HG03520 (cell line): Measurements from ENCODE around the gene SAA2.
"Not testable (repeated sequence)": the region's sequence is repeated elsewhere in the genome, so short reads cannot be mapped to it uniquely, and the experiment has no call there.

Source experiments
- ATAC-seq: cut with Tn5 transposase; IDR thresholded peaks from one replicate; pipeline ENCODE4 v1.9.1; 2021; ENCODE audit warnings: mild to moderate bottlenecking, moderate library complexity; ENCODE audit not compliant: unreplicated experiment

The SAA2 gene

DNA sequence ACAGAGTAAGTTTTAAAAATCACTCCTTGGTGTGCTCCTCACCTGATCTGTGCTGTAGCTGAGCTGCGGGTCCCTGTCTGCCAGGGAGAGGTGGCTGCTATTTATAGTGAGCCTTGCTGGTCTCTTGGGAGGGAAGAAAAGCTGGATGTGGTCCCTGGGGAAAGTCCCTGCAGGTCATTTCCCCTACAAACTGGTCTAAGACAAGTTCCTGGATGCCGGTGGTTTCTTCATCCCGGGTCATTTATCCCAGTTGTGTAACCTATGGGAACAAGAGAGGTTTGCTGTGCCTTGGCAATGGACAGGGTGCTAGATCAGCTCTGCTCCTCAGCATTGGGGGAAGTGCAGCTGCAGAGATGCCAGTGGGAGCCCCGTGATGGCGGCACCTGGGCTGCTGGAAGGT is at the start of gene SAA2:
TSS of gene SAA2 (minus strand) at position 108 of the 400 bp plus-strand sequence. CDS start 657 bp downstream, outside the sequence.
- no peak for ATAC-seq

DNA sequence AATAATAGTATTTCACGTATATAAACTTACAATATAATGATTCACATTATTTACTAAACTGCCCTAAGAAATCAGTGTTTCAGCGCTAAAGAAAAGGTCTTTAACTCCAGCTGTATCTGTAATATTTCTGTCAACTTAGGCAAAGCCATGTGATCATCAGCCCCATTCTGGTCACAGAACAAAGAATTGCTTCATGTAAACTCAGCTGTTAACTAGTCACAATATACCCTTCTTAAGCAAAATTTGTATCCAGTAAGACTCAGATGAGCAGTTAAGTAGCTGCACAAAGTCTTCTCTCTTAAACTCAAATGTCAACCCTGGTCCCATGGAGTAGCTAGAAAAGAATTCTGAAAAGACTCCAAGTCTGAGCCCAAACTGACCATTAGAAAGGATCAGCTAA is 46.8 kb upstream of the SAA2 start:
- ATAC-seq, result no peak

DNA sequence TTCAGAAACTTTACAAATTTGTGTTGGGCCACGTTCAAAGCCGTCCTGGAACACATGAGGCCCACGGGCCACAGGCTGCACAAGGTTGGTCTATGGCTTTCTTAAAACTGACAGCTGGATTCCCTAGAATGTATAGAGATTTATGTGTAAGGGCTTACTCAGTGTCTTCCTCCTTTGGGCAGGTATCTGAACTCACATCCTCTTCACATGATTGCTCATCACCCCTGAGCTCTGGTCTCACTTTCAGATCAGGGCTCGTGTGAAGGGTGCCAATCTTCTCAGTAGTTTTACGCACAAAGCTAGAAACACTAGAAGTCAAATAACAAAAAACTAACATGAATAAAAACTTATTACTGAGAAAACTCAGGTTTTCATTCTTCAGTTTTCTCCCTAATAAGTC is 46.4 kb upstream of the SAA2 start:
- no peak for ATAC-seq

DNA sequence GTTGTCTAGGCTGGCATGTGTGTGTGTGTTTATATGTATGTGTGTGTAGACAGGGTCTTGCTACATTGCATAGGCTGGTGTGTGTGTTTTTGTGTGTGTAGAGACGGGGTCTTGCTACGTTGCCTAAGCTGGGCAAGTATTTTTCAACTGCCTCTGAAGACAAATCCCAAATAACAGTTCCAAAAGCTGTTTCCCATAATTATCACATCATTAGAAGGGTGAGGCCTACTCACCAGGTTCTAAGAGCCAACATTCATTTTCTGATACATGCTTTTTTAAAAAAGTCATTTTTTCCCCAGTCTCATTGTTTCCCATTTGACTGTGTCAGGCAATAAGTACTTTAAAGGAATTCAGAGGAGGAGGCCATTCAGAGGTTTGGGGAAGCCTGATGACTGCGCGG is 40.4 kb upstream of the SAA2 start:
- ATAC-seq, result no peak

DNA sequence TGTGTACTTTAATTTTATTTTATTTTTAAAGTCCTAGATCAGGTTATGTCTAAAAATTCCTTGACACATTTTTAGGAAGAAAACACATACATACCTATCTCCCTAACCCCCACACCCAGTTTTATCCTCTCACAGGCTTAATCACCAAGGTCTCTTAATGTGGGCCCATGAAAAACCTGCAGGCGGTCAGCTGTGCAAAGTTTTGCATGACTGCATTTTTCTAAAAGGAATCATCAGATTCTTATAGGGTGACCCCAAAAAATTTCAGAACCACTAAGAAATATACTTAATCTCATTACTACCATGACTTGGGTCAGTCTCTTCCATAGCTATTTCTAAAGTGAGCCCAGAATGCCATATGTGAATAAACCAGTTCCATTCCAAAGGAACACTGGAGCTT is 37.4 kb upstream of the SAA2 start:
- ATAC-seq, result no peak

DNA sequence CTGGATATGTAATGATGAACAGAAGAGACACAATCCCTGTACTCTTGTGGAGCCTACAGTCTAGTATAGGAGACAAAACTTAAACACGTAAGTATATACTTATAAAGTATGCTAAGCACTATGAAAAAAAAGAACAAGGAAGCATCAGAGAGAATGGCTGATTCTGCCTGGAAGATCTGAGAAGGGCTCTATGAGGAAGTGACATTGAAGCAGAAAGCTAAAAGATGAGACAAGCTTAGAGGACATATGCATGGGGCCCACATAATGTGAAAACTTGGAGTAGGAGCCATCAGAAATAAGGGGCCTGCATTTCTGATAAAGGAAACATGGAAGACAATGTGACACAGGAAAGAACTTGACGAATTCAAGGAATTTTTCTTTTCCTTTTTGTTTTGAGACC is 34.2 kb upstream of the SAA2 start:
- ATAC-seq, result no peak

DNA sequence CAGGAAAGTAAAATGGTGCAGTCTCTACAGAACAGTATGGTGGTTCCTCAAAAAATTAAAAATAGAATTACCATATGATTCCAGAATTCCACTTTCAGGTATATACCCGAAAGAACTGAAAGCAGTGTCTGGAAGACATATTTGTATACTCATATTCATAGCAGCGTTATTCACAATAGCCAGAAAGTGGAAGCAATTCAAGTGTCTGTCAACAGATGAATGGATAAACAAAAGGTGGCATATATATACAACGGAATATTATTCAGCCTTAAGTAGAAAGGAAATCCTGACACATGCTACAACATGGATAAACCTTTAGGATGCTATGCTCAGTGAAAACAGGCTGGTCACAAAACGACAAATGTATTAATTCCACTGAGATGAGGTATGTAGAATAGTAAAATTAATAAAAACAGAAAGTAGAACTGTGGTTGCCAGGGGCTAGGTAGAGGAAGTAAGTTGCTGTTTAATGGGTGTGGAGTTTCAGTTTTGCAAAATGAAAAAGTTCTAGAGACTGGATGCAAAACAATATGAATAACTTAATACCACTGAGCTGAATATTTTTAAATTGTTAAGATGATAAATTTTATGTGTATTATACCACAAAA is 32.1 kb upstream of the SAA2 start:
- ATAC-seq, result peak; percentile 88

DNA sequence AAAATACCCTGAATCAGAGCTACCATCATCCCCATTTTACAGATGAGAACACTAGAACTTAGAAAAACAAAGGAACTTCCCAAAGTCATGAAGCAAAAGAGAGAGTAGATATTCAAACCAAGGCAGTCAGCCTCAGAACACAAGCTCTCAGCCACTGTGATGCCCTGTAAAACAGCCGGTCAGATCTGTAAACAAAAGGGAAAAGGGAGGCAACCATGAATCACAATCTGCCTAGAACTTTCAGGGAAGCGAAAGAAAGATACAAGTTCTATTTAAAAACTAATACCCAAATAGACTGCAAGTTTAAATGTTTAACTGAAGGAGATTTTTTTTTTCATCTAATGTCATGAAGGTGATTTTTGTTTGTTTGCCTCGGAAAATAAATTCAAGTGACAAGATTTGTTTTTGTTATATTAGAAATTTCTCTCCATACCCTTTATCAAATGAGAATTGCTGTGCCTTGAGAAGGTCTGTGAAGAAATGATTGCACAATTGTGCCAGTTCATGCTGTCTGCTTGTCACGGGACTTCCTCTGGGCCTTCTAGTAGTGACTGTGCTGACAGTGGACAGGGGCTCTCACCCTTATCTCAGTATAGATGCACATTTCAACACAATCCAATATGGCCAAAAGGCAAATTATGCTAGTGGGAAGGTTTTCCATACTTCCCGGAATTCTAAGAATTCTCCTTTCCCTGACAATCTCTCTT is 29.2 kb upstream of the SAA2 start:
- ATAC-seq, result no peak

DNA sequence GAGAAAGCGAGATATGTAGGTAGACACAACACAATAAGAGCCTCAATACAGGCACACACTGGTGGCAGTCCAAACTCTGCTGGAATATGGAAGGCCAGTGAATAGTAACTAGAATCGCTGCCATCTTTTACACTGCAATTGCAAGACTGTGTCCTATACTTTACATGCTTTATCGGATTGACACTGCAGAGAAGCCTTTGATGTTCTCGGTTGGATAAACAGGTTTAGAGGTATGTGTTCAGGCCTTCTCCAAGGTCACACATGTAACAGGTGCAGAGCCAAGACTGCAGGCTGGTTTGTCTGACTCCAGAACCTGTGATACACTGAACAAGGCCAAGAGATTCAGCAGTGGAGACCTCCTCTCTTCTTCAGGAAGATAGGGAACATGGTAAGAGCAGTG is 22.7 kb upstream of the SAA2 start:
- no peak for ATAC-seq

DNA sequence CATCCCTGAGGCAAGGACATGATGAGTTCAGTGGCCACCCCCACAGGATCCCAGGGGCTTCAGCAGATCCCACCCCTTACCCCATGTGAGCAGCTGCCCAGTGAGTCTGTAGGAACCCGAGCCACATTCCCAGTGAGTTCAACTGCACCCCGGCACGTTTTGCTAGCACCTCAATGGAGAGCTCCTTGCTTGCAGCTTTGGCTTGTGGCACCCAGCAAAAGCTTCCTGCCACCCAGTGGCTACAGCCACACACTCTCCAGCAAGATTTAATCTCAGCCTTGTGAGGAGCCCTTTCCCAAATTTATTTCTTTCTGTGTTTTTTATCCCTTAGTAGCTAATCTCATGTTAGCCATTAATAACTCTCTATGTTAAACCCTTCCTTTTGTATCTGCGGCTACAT is 21.6 kb upstream of the SAA2 start:
- no peak for ATAC-seq

DNA sequence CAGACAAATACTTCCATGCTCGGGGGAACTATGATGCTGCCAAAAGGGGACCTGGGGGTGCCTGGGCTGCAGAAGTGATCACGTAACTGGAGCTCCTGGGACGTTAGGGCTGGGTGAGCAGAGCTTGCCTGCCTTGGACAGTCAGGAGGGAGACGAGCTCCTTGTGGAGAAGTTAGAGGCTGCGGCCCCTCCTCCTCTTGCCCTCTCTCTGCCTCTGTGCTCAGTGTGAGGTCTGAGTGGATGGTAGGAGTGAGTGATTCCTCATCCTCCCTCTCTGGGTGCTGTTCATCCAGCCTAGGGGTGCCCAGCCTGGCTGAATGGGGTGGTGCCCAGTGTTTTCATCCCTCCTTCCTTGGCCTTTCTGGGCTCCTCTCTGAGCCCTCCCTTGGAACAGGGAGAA is 20.8 kb upstream of the SAA2 start:
- ATAC-seq, result not testable (repeated sequence)

DNA sequence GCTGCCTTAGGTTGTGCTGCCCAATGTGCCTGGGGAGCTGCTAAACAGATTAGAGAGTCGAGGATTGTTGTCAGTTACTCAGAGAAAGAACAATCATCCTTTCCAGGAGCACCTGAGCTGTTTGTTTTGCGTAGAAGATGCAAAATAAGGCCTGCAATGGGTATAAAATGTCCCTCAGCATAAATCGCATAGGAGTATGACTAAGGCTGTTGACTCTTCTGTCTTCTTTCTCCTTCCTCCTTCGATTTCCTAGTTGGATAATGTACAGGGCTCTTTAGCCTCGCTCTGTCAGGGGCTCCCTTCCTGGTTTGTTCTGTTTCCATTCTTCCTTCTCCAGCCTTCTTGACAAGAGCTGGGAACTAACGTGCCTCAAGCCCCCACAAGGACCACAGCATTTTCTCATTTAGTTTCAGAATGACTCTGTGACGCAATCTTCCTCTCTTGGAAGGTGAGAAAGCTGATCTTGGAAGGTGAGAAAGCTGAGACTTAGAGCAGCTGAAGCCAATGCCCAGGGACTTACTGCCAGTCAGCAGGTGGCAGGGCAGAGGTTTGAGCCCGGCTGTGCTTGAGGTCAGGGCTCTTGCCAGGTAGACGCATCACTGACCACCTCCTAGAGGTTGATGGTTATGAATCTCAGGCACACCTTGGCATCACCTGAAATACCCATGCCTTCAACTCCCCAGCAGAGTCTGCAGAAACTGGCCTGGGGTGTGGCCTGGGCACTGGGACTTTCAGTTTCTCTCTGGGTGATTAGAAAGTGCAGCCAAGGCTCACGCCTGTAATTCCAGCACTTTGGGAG is 19.1 kb upstream of the SAA2 start:
- peak; percentile 50 for ATAC-seq

DNA sequence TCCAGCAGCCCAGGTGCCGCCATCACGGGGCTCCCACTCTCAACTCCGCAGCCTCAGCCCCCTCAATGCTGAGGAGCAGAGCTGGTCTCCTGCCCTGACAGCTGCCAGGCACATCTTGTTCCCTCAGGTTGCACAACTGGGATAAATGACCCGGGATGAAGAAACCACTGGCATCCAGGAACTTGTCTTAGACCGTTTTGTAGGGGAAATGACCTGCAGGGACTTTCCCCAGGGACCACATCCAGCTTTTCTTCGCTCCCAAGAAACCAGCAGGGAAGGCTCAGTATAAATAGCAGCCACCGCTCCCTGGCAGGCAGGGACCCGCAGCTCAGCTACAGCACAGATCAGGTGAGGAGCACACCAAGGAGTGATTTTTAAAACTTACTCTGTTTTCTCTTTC is 17.5 kb upstream of the SAA2 start, which contains the start of gene SAA1:
TSS of gene SAA1 (plus strand) at position 316 of the 400 bp plus-strand sequence. CDS start 624 bp downstream, outside the sequence.
- no peak for ATAC-seq

DNA sequence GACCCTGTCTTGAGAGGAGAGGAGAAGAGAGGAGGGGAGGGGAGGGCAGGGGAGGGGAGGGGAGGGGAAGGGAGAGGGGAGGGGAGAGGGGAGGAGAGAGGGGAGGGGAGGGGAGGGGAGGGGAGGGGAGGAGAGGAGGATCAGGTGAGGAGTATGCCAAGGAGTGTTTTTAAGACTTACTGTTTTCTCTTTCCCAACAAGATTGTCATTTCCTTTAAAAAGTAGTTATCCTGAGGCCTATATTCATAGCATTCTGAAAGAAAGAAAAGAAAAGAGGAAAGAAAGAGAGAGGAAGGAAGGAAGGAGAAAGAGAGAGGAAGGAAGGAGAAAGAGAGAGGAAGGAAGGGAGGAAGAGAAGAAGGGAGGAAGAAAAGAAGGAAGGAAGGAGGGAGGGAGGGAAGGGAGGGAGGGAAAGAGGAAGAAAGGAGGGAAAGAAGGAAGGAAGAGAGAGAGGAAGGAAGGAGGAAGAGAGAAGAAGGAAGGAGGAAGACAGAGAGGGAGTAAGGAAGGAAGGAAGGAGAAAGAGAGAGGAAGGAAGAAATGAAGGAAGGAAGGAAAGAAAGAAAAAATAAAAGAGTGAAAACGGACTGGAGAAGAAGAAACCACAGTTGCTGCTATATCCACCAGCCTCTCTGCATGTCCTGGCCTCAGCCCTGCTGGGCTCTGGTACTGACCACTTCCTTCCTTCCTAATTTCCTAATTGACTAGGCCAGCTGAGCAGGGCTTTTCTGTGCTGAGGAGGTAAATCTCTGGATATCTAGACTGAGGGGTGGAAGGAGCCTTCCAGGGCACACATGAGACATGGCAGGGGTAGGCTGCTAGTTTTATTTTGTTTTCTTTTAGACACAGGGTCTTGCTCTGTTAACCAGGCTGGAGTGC is 16.4 kb upstream of the SAA2 start:
- no peak for ATAC-seq

DNA sequence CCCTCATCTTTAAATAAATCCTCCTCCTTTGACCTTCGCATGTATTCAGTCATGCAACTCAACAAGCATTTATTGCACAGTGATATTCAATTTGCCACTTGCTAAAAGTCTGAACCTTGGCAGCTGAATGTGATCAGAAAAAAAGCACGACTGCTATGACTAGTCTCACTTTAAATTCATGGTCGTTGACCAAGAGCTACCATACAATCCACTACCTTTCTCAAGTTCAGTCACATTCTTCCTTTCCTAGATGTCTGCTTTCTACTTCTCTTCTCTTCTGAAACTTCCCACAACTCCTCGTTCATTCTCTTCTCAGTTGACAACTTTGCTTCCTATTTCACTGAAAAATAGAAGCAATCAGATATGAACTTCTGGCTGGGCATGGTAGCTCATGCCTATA is 15.6 kb upstream of the SAA2 start:
- ATAC-seq, result peak; percentile 35

DNA sequence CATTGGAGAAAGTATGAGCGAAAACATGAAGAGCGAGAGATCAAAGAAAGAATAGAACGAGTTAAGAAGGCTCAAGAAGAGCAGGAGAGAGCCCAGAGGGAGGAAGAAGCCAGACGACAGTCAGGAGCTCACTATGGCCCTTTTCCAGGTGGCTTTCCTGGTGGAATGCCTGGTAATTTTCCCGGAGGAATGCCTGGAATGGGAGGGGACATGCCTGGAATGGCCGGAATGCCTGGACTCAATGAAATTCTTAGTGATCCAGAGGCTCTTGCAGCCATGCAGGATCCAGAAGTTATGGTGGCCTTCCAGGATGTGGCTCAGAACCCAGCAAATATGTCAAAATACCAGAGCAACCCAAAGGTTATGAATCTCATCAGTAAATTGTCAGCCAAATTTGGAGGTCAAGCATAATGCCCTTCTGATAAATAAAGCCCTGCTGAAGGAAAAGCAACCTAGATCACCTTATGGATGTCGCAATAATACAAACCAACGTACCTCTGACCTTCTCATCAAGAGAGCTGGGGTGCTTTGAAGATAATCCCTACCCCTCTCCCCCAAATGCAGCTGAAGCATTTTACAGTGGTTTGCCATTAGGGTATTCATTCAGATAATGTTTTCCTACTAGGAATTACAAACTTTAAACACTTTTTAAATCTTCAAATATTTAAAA is 14.3 kb upstream of the SAA2 start:
- not testable (repeated sequence) for ATAC-seq

DNA sequence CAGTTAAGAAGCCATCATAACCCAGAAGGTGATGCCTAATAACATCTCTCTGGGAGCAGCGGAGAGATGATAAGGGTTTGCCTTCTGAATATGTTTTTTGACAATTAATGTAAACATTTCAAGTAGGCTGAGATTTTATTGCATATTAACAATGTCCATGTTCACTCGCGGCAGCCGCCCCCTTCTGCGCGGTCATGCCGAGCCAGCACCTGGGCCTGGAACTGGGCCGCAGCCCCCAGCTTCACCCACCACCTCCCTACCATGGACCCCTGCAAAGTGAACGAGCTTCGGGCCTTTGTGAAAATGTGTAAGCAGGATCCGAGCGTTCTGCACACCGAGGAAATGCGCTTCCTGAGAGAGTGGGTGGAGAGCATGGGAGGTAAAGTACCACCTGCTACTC is 13.3 kb upstream of the SAA2 start:
- no peak for ATAC-seq

DNA sequence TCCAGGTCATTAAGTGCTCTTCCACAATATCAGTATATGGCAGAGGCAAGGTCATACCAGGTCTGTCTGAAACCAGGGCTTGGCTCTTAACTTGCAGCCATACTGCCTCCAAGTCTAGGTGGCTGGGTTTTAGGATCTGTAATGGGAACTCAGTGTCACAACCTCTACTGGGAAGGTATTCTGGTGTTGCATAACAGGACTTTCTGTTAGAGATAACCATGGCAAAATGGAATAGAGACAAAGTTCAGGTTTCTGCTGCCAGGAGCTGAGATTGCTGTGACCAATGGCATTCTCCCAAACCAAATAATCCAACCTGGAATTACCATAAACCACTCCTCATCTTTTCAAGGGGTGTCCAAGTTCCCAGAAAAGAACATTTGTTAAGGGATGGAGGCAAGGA is 10.8 kb upstream of the SAA2 start:
- no peak for ATAC-seq

DNA sequence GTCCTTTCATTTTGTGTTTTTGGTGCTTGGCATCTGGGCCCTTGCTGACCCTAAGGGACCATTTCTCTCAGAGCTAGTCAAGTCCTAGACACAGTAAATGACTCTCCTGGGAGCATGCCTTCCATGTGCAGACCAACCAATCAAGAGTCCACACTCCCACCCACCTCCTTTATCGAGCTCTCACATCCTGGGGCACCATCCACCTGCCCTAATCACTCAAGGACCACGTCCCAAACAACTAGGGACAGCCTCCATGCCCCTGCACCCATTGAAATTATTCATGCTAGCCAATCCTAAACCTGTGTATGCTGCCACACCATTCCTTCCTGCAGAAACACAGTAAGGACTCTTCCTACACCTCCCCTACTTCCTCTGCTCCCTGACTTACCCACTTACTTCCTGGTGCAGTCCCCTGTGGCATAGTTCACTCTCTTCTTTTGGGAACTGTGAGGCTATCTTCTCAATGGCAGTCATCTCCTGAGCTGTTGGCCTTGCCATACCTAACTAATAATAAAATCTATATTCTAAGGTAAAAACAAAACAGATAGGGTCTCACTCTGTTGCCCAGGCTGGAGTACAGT is 6.4 kb upstream of the SAA2 start:
- ATAC-seq, result no peak

DNA sequence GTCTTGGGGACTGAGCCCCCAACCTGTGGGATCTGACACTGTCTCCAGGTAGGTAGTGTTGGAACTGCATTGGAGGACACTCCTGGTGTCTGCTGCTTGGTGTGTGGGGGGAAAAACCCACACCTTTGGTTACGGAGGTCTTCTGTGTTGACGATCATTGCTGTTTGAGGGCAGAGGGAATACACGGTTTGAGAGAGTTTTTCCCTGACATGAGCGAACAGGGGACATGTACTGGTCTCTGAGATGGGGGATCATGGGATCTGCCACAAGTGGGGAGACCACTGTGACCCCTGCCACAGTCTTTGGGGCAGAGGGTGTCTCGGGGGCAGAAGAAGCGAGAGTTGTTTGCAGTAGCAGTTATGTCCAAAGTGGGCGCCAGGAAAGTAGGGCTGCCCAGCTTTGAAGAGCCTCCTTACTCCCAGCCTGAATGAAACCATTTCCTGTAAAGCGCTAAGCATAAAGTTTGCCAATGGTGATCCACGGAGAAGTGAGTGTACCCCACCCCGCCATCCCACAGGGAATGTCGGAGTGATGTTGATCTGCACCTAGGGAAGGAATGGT is 5.4 kb upstream of the SAA2 start:
- ATAC-seq, result no peak
